HCT116 (cell line): ENCODE results near the gene MKNK1. TPM values are rescaled to one million over a fixed set of nuclear protein-coding genes. Genes with fewer than 3 reads are reported as not detected.

ENCODE experiments used
- ATAC-seq: fragments of 200-7000 bp; cut with Tn5 transposase; 2 replicates; pipeline ENCODE4 v1.9.1; 2020; ENCODE audit warnings: mild to moderate bottlenecking, moderate library complexity
- BruUV-seq: library from RNA; stranded (reverse); fragments of 400-500 nt; replicated peaks from 2 replicates; lab custom pipeline; 2021; lab: Mats Ljungman, UMichigan
- CTCF ChIA-PET: fragments of 300-600 bp; sonication (Branson Sonifier 250); formaldehyde crosslinking; loops from one replicate; lab custom pipeline; 2021; ENCODE audit warnings: antibody characterized with exemption; lab: Charles Lee
- POLR2A ChIA-PET: fragments of 300-600, 350-600 bp; sonication (Branson Sonifier 250); formaldehyde crosslinking; loops from one replicate; lab custom pipeline; 2021; ENCODE audit warnings: antibody characterized with exemption; lab: Charles Lee
- RAD21 ChIA-PET, 2 experiments: fragments of 300-600 bp; sonication (Branson Sonifier 250); formaldehyde crosslinking; loops; one replicate each; lab custom pipeline; 2023; ENCODE audit warnings: low total read pairs in 2 of 2; ENCODE audit not compliant: uncharacterized antibody in 2 of 2, unreplicated experiment in 2 of 2, low non-redundant PET in 1 of 2; lab: Charles Lee
- DNase-seq: peaks from one replicate; pipeline ENCODE4 v3.0.0-alpha.2; 2010; ENCODE audit warnings: low read depth, low spot score
- H2AFZ ChIP-seq: fragments of 200-600 bp; shearing (Covaris generic), sonication (generic); 2 replicates; pipeline ENCODE4 v1.6.1; 2017; ENCODE audit warnings: low read depth, mixed run types, mixed read lengths, antibody characterized with exemption, low read length; ENCODE audit not compliant: poor library complexity, severe bottlenecking
- H3K27ac ChIP-seq: 2 replicates; pipeline ENCODE4 v1.5.1; 2012; ENCODE audit warnings: low read depth, low read length
- H3K27me3 ChIP-seq: fragments of 200-600 bp; sonication (generic); 2 replicates; pipeline ENCODE4 v1.6.1; 2016; ENCODE audit warnings: mixed run types, low read length, mixed read lengths; ENCODE audit not compliant: insufficient read depth
- H3K36me3 ChIP-seq, 2 experiments: fragments of 200-500 bp in 1 of 2; fragments of 200-600 bp in 1 of 2; sonication (Bioruptor generic) in 1 of 2; sonication (generic) in 1 of 2; 2 replicates each; pipeline versions ENCODE4 v1.5.1 to v1.6.1; 2014 to 2016; ENCODE audit warnings: low read length in 2 of 2, inconsistent platforms in 1 of 2, mixed read lengths in 1 of 2, mixed run types in 1 of 2; ENCODE audit not compliant: insufficient read depth in 2 of 2, control insufficient read depth in 1 of 2
- H3K4me1 ChIP-seq, 2 experiments: fragments of 200-600 bp in 1 of 2; sonication (generic) in 1 of 2; 2 replicates each; pipeline versions ENCODE4 v1.5.1 to v1.6.1; 2012 to 2017; ENCODE audit warnings: low read length in 2 of 2, inconsistent platforms in 1 of 2, mild to moderate bottlenecking in 1 of 2, mixed read lengths in 1 of 2, mixed run types in 1 of 2, moderate library complexity in 1 of 2; ENCODE audit not compliant: insufficient read depth in 2 of 2, control insufficient read depth in 1 of 2
- H3K4me2 ChIP-seq: fragments of 200-600 bp; sonication (generic); 2 replicates; pipeline ENCODE4 v1.6.1; 2017; ENCODE audit warnings: mixed run types, low read length, mixed read lengths
- H3K4me3 ChIP-seq, 2 experiments: fragments of 200-600 bp in 1 of 2; sonication (generic) in 1 of 2; replicated peaks in 1 of 2; 2 replicates each; pipeline ENCODE4 v1.5.1; 2011 to 2016; ENCODE audit warnings: low read length in 2 of 2, control low read depth in 1 of 2, low read depth in 1 of 2, mild to moderate bottlenecking in 1 of 2, mixed read lengths in 1 of 2, mixed run types in 1 of 2
- H3K79me2 ChIP-seq: fragments of 200-600 bp; sonication (generic); 2 replicates; pipeline ENCODE4 v1.6.1; 2017; ENCODE audit warnings: mild to moderate bottlenecking, mixed run types, low read length, moderate library complexity, mixed read lengths; ENCODE audit not compliant: insufficient read depth
- H3K9ac ChIP-seq: fragments of 200-600 bp; sonication (generic); 2 replicates; pipeline ENCODE4 v1.6.1; 2016; ENCODE audit warnings: low read length, mixed read lengths
- H3K9me2 ChIP-seq: fragments of 200-600 bp; sonication (generic), shearing (Covaris generic); 2 replicates; pipeline ENCODE4 v1.6.1; 2017; ENCODE audit warnings: mixed run types, mild to moderate bottlenecking, moderate library complexity; ENCODE audit not compliant: insufficient read depth
- H3K9me3 ChIP-seq, 2 experiments: fragments of 200-500 bp in 1 of 2; fragments of 200-600 bp in 1 of 2; sonication (Bioruptor generic) in 1 of 2; sonication (generic) in 1 of 2; 2 replicates each; pipeline ENCODE4 v1.6.1; 2014 to 2017; ENCODE audit warnings: low read length in 2 of 2, mixed read lengths in 2 of 2, inconsistent platforms in 1 of 2, low read depth in 1 of 2, mild to moderate bottlenecking in 1 of 2, mixed run types in 1 of 2, moderate library complexity in 1 of 2; ENCODE audit not compliant: control insufficient read depth in 1 of 2, insufficient read depth in 1 of 2
- H4K20me1 ChIP-seq: fragments of 200-600 bp; sonication (generic), shearing (Covaris generic); 2 replicates; pipeline ENCODE4 v1.6.1; 2017; ENCODE audit warnings: mixed run types, mild to moderate bottlenecking, moderate library complexity; ENCODE audit not compliant: insufficient read depth
- ATF3 ChIP-seq: IDR thresholded peaks from 2 replicates; pipeline ENCODE4 v1.6.1; 2012
- CTCF ChIP-seq, 3 experiments: fragments of 200-600 bp in 1 of 3; sonication (generic) in 1 of 3; IDR thresholded peaks in 2 of 3; conservative IDR thresholded peaks in 1 of 3; 2 replicates each; pipeline ENCODE4 v1.5.1; 2012 to 2017; ENCODE audit warnings: low read depth in 2 of 3, low read length in 2 of 3, antibody characterized with exemption in 1 of 3, borderline replicate concordance in 1 of 3, control low read depth in 1 of 3, mild to moderate bottlenecking in 1 of 3, mixed read lengths in 1 of 3, mixed run types in 1 of 3, moderate library complexity in 1 of 3; ENCODE audit not compliant: insufficient read depth in 1 of 3
- ELF1 ChIP-seq: IDR thresholded peaks from 2 replicates; pipeline ENCODE4 v1.6.1; 2012; ENCODE audit warnings: low read depth, borderline replicate concordance
- EZH2phosphoT487 ChIP-seq: fragments of 200-600 bp; IDR thresholded peaks from 2 replicates; pipeline ENCODE4 v1.6.1; 2018; ENCODE audit warnings: antibody characterized with exemption, borderline replicate concordance
- JUND ChIP-seq: IDR thresholded peaks from 2 replicates; pipeline ENCODE4 v1.6.1; 2012
- MAX ChIP-seq: IDR thresholded peaks from 2 replicates; pipeline ENCODE4 v1.6.1; 2012
- POLR2A ChIP-seq: IDR thresholded peaks from 2 replicates; pipeline ENCODE4 v1.7.0; 2011; ENCODE audit warnings: borderline replicate concordance; ENCODE audit not compliant: insufficient read depth, insufficient read length; ENCODE audit errors: extremely low read depth
- REST ChIP-seq: IDR thresholded peaks from 2 replicates; pipeline ENCODE4 v1.6.1; 2012; ENCODE audit warnings: low read depth
- SIN3A ChIP-seq: IDR thresholded peaks from 2 replicates; pipeline ENCODE4 v1.6.1; 2012; ENCODE audit warnings: low read depth
- SP1 ChIP-seq: IDR thresholded peaks from 2 replicates; pipeline ENCODE4 v1.6.1; 2012; ENCODE audit warnings: low read depth
- SRF ChIP-seq: IDR thresholded peaks from 2 replicates; pipeline ENCODE4 v1.6.1; 2012; ENCODE audit warnings: low read depth
- TCF7L2 ChIP-seq: IDR thresholded peaks from 2 replicates; pipeline ENCODE4 v1.7.0; 2011; ENCODE audit warnings: borderline replicate concordance, inconsistent platforms; ENCODE audit not compliant: insufficient read depth, insufficient read length; ENCODE audit errors: extremely low read depth
- YY1 ChIP-seq: IDR thresholded peaks from 2 replicates; pipeline ENCODE4 v1.6.1; 2011; ENCODE audit warnings: low read length, low read depth, moderate library complexity, mild to moderate bottlenecking; ENCODE audit not compliant: insufficient replicate concordance; ENCODE audit errors: extremely low read depth
- ZNF274 ChIP-seq: fragments of 200-500 bp; sonication (Bioruptor generic); IDR thresholded peaks from 2 replicates; pipeline ENCODE4 v1.6.1; 2014; ENCODE audit warnings: mild to moderate bottlenecking, low read depth, low read length, inconsistent platforms
- intact Hi-C: fragments of 100-400 bp; cut with micrococcal nuclease; formaldehyde crosslinking; loops from 2 replicates; pipeline ENCODE4 v1.10.0; 2022
- total RNA-seq: library from RNA; stranded (reverse); gene quantifications from one replicate; pipeline ENCODE4 v1.2.1, GENCODE V29; 2021; ENCODE audit not compliant: unreplicated experiment

Gene MKNK1
- total RNA-seq, 1 experiment from 2014 or later, result 30.9 TPM

GRCh38 chr1:46642115-46642680, 38.1 kb upstream of the MKNK1 start:
- Histone ChIP-seq H3K4me2 (no peak overlapping the region), H4K20me1 (no peaks in the 10 kb centered on the region), H3K79me2 (no peaks in the 10 kb centered on the region), H2AFZ (no peak overlapping the region), H3K27ac (no peak overlapping the region), H3K9me2 (no peaks in the 10 kb centered on the region), H3K4me3 (no peak overlapping the region), H3K9me3 (no peaks in the 10 kb centered on the region), H3K27me3 (no peaks in the 10 kb centered on the region), H3K36me3 (peaks cover 0 to 1% of the 10 kb centered on the region in 2 experiments; a peak in 1 of 4 replicates), H3K4me1 (peaks cover 0 to 6% of the 10 kb centered on the region in 2 experiments; a peak in 2 of 4 replicates), H3K9ac (no peak overlapping the region)
- DNase-seq, result no peak
- no peak for ATAC-seq
- no TSS peak for BruUV-seq
- intact Hi-C loops, result no loop called here
- TF ChIP-seq SP1 (no peak), MAX (no peak), TCF7L2 (no peak), ATF3 (no peak), ZNF274 (no peak), ELF1 (no peak), CTCF (IDR thresholded peaks at IDR 0.05 in 2 of 3, conservative IDR thresholded peaks at IDR 0.05 in 1 of 3; ENCODE audit: borderline replicate concordance in 1 of 3, insufficient read depth in 1 of 3, low read depth in 2 of 3, low read length in 2 of 3) (no peak), SRF (no peak), EZH2phosphoT487 (no peak), JUND (no peak), REST (no peak), YY1 (no peak), POLR2A (no peak), SIN3A (no peak)
- ChIA-PET RAD21 (no interaction called here), POLR2A (no interaction called here), CTCF (no interaction called here)
